Prostate gland (tissue), 2 donors: ENCODE data around the gene HTR2B. TPM values are rescaled to one million over a fixed set of nuclear protein-coding genes. Genes with fewer than 3 reads are reported as not detected.

ENCODE experiments used
- DNase-seq: peaks from one replicate; pipeline ENCODE4 v3.0.0-alpha.2; 2019; ENCODE audit warnings: low spot score
- H3K27ac ChIP-seq, 2 donors: fragments of 200-600 bp; sonication (generic); 2 replicates each; pipeline ENCODE4 v1.5.1; 2017 to 2019
- H3K27me3 ChIP-seq: fragments of 200-600 bp; sonication (generic); replicated peaks from 2 replicates; pipeline ENCODE4 v1.5.1; 2019; ENCODE audit not compliant: insufficient read depth
- H3K36me3 ChIP-seq, 2 donors: fragments of 200-600 bp; sonication (generic); 1 replicate in 1 of 2; 2 replicates in 1 of 2; pipeline versions ENCODE4 v1.5.1 to v1.8.1; 2017 to 2019
- H3K4me1 ChIP-seq: fragments of 200-600 bp; sonication (generic); replicated peaks from 2 replicates; pipeline ENCODE4 v1.5.1; 2019
- H3K4me3 ChIP-seq, 2 donors: fragments of 200-600 bp; sonication (generic); 2 replicates each; pipeline ENCODE4 v1.5.1; 2017 to 2019
- H3K9me3 ChIP-seq: fragments of 200-600 bp; sonication (generic); 2 replicates; pipeline ENCODE4 v1.5.1; 2017
- POLR2A ChIP-seq: fragments of 450-650 bp; IDR thresholded peaks from one replicate; pipeline ENCODE4 v1.6.1; 2016; ENCODE audit warnings: antibody characterized with exemption, mild to moderate bottlenecking
- POLR2AphosphoS5 ChIP-seq: sonication (generic); formaldehyde crosslinking; IDR thresholded peaks from one replicate; pipeline ENCODE4 v1.6.1; 2017; ENCODE audit warnings: antibody characterized with exemption
- WGBS: methylation state at CpG from one replicate; pipeline ENCODE4 v1.1.5; 2018; 5-methylcytosine and 5-hydroxymethylcytosine counted together
- intact Hi-C: fragments of 100-400 bp; cut with DNase I; formaldehyde crosslinking; loops from one replicate; pipeline ENCODE4 v1.14.2; 2022
- total RNA-seq, 2 donors: library from RNA; depleted of rRNA; stranded (reverse); fragments of >200 nt; gene quantifications; one replicate each; pipeline ENCODE4 v1.1.0, GENCODE V29; 2016
- TF ChIP-seq, protein P1 (sequence below), 4 experiments: fragments of 200-600 bp in 2 of 4; fragments of 450-650 bp in 2 of 4; sonication (generic) in 2 of 4; IDR thresholded peaks; 1 replicate in 3 of 4; 2 replicates in 1 of 4; pipeline ENCODE4 v1.5.1; 2016 to 2019; ENCODE audit warnings: antibody characterized with exemption in 4 of 4, mild to moderate bottlenecking in 2 of 4, moderate library complexity in 2 of 4

HTR2B gene
- total RNA-seq, 2 donors from 2014 or later, result not detected

DNA sequence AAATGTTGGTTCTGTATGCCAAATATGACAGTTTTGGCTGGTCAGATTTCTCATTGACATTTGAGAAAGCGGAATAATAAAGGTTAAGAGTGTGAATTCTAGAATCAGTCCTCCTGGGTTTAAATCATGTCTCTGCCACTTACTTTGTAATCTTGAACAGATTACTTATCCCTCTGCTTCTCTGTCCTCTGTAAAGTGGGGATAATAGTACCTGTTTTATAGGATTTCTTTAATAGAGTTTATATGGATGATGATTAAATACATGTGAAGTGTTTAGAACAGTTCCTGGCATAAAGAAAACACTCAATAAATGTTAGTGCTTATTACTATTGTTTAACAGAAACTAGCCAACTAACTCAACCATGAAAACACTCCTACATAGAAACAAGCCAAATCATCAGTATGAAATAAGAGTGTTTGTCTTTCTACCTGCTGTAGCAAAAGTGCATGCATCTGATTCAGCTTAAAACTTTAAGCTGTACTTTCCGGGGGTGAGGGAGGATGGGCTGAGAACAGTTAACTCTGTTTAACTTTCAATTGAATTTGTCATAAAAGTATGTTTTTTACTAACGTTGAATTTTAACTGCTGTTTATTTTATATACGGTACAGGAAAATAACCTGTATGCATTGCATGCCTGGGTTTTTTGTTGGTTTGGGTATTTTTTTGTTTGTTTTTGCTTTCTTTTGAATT lies 6.8 kb downstream of the HTR2B start:
- Histone ChIP-seq H3K4me3 (no peak overlapping the region), H3K9me3 (no peaks in the 10 kb centered on the region), H3K27me3 (no peaks in the 10 kb centered on the region), H3K36me3 (no peaks in the 10 kb centered on the region), H3K27ac (no peak overlapping the region), H3K4me1 (no peaks in the 10 kb centered on the region)
- DNase-seq, result no peak
- intact Hi-C loops, result no loop called here
- TF ChIP-seq, protein P1, sequence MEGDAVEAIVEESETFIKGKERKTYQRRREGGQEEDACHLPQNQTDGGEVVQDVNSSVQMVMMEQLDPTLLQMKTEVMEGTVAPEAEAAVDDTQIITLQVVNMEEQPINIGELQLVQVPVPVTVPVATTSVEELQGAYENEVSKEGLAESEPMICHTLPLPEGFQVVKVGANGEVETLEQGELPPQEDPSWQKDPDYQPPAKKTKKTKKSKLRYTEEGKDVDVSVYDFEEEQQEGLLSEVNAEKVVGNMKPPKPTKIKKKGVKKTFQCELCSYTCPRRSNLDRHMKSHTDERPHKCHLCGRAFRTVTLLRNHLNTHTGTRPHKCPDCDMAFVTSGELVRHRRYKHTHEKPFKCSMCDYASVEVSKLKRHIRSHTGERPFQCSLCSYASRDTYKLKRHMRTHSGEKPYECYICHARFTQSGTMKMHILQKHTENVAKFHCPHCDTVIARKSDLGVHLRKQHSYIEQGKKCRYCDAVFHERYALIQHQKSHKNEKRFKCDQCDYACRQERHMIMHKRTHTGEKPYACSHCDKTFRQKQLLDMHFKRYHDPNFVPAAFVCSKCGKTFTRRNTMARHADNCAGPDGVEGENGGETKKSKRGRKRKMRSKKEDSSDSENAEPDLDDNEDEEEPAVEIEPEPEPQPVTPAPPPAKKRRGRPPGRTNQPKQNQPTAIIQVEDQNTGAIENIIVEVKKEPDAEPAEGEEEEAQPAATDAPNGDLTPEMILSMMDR (IDR thresholded peaks at IDR 0.05), result no peak
- TF ChIP-seq POLR2AphosphoS5 (no peak), POLR2A (no peak)
- 49% methylated on average over 4 of the region's 4 CpGs for WGBS

DNA sequence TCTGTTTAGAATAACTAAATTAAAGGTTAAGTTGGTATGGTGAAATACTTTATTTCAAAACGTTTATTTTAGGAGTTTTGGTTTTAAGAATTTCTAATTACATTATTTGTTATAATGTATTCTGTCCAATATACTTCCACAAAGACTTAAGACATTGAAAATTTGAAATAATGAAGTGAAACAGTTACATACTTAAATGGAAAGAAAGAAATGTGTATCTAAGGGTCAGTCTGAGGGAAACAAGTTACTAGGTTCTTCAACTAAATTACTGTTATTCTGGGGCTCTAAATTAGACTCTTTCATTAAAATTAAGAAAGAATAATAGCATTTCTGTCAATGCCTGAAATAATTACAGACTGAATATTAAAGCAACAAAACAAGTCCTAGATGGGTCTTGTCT lies 7.7 kb downstream of the HTR2B start:
- Histone ChIP-seq H3K27me3 (no peaks in the 10 kb centered on the region), H3K4me3 (no peak overlapping the region), H3K36me3 (no peaks in the 10 kb centered on the region), H3K9me3 (no peaks in the 10 kb centered on the region), H3K27ac (no peak overlapping the region), H3K4me1 (no peaks in the 10 kb centered on the region)
- TF ChIP-seq, protein P1 (IDR thresholded peaks at IDR 0.05), result no peak
- TF ChIP-seq POLR2A (no peak), POLR2AphosphoS5 (no peak)
- intact Hi-C loops, result no loop called here
- 63% methylated on average over 1 of the region's 1 CpG for WGBS
- no peak for DNase-seq

DNA sequence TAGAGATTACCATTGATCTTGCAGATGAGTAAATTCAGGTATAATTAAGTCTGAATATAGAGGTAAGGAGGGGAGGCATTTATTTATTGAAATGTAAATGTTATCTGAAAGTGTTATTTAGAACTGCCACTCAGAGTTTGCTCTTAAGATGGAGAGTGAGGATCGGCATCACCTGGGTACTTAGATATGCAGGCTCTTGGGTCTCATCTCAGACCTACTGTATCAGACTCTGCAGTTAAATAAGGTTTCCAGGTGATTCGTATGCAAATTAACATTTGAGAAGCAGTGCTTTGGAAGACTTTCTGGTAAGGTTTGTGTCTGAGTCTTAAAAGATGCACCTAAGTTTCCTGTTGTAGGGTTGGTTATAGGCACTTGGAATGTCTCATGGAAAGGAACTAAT lies 9.2 kb downstream of the HTR2B start:
- Histone ChIP-seq H3K9me3 (no peaks in the 10 kb centered on the region), H3K4me1 (no peaks in the 10 kb centered on the region), H3K36me3 (no peaks in the 10 kb centered on the region), H3K27me3 (no peaks in the 10 kb centered on the region), H3K4me3 (no peak overlapping the region), H3K27ac (no peak overlapping the region)
- 91% methylated on average over 2 of the region's 2 CpGs for WGBS
- TF ChIP-seq, protein P1 (IDR thresholded peaks at IDR 0.05), result no peak
- no peak for TF ChIP-seq POLR2A
- no peak for DNase-seq
- intact Hi-C loops, result no loop called here

DNA sequence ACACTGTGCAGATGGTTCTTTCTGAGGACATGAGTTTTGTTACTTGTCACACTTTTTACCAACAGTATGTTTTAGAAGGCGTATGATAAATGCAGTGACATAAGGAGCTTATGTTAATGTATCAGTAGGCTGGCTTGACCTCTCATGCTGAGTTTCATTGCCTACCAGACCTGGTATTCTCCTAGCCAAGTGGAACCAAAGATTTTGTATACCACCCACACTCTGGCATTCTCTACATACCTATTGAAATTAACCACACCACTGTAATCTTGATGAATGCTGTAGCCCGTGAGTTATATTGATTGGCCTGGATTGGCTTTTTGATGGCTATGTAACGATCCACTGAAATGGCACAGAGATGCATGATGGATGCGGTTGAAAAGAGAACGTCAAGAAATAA lies 11.4 kb downstream of the HTR2B start:
- TF ChIP-seq, protein P1 (IDR thresholded peaks at IDR 0.05), result no peak
- no peak for TF ChIP-seq POLR2A
- TF ChIP-seq POLR2AphosphoS5, result no peak
- Histone ChIP-seq H3K4me1 (no peaks in the 10 kb centered on the region), H3K9me3 (no peaks in the 10 kb centered on the region), H3K27me3 (no peaks in the 10 kb centered on the region), H3K27ac (no peak overlapping the region), H3K4me3 (no peak overlapping the region), H3K36me3 (peaks cover 0 to 5% of the 10 kb centered on the region in 2 donors)
- no peak for DNase-seq
- intact Hi-C loops, result no loop called here
- 95% methylated on average over 5 of the region's 5 CpGs for WGBS

DNA sequence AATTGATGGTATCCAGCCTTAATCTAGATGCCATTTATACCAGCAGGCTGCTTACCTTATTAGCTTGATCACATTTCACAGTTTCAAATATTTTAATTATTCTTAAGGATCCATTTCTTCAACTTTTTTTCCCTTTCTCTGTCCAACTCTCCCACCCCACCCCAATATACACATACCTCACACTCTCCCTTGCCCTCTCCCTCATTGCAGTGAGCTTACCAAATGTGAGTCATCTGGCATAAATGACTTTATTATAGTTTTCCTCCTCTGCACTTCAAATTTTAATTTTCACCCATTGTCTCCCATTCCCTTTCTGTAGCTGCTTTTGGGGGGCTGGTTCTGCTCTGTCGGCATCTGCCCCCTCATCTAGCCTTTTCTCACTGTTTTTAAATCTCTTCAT lies 12.9 kb downstream of the HTR2B start:
- H3K27ac ChIP-seq, result no peak overlapping the region
- H3K36me3 ChIP-seq, result peaks cover 0 to 5% of the 10 kb centered on the region in 2 donors
- H3K4me1 ChIP-seq, result no peaks in the 10 kb centered on the region
- no peaks in the 10 kb centered on the region for H3K9me3 ChIP-seq
- H3K27me3 ChIP-seq, result no peaks in the 10 kb centered on the region
- intact Hi-C loops, result no loop called here
- whole genome bisulfite sequencing, result 79% methylated on average over 1 of the region's 1 CpG
- H3K4me3 ChIP-seq, result no peak overlapping the region
- DNase-seq, result no peak
- no peak for TF ChIP-seq POLR2A
- no peak for TF ChIP-seq POLR2AphosphoS5
- TF ChIP-seq, protein P1 (IDR thresholded peaks at IDR 0.05), result no peak
